ENCODE data around the gene HLA-DRB1.
"Not testable (repeated sequence)": the region's sequence is repeated elsewhere in the genome, so short reads cannot be mapped to it uniquely, and the experiment has no call there.

The HLA-DRB1 gene

GRCh38 chr6:32608362-32608761 lies 18.7 kb upstream of the HLA-DRB1 start:
- no peak for DNase-seq

GRCh38 chr6:32607988-32608298 lies 18.3 kb upstream of the HLA-DRB1 start:
- DNase-seq, result no peak

GRCh38 chr6:32607263-32607987 lies 17.8 kb upstream of the HLA-DRB1 start:
- no peak for DNase-seq

DNA sequence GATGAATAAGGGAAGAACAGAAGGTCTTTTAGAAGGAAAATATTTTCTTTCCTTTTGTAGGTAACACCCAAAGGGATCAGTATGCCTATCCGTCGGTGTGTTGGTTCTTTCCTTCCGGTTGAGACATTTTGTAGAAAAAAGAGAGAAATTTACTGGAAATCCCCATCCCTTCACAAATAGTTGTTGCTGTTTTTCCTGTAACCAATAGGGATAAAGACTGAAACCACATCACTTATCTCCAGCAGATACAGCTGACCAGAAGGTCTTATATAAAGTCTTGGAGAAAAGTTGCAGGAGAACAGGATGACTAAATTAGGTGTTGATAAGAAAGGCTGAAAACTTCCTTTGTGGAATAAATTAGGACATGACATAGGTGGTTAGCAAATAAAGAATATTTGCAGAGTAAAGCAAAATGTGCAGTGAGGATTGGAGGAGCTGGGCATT lies 14.8 kb upstream of the HLA-DRB1 start:
- no peak for DNase-seq

GRCh38 chr6:32603888-32604287 lies 14.2 kb upstream of the HLA-DRB1 start:
- DNase-seq, result no peak

DNA sequence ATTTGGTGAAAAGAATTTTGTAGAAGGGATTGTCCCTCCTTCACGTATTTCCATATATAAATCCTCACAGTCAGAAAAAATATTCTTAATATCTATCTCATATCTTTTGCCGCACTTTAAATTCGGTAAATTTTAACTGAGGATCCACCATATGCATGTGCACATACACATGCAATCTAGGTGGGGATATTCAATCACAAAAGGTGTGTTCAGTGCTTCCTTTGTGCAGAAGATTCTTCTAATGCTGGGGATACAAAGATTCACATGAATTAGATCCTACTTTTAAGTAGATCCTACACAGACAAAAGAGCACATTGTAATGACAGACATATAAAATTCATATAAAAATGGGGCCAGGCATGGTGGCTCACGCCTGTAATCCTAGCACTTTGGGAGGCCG lies 13.6 kb upstream of the HLA-DRB1 start:
- DNase-seq, result no peak

GRCh38 chr6:32602383-32602782 lies 12.7 kb upstream of the HLA-DRB1 start:
- no peak for DNase-seq

DNA sequence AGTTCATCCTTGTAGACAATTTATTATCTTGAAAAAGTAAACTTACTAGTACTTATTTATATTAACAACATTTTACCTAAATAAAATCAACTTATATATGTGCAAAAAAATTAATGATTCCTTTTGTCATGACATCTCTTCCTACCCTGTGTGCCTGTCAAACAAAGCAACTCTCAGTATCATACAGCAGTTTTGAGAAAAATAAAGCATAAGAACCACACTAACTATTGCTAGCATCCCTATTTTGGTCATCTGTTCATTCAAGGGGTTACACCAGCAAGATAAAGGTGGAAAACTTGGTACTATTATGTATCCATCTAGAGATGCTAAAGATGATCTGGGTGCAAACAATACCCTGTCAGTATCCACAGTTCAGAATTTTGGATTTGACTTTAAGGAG lies 7.4 kb upstream of the HLA-DRB1 start:
- no peak for DNase-seq

- not testable (repeated sequence) for DNase-seq
Measured at GRCh38 chr6:32590713-32591112, 1.1 kb upstream of the HLA-DRB1 start.

DNA sequence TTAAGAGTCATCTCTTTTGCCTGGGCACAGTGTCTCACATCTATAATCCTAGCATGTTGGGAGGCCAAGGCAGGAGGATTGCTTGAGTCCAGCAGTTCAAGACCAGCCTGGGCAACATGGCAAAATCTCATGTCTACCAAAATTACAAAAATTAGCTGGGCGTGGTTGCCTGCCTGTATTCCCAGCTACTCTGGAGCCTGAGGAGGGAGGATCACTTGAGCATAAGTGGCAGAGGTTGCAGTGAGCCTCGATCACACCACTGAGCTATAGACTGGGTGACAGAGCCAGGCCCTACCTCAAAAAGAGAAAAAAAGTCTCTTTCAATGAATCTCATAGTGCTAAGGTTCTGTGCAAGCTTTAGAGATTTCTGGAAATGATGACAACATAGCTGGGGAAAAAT lies 1.5 kb downstream of the HLA-DRB1 start:
- no peak for DNase-seq

DNA sequence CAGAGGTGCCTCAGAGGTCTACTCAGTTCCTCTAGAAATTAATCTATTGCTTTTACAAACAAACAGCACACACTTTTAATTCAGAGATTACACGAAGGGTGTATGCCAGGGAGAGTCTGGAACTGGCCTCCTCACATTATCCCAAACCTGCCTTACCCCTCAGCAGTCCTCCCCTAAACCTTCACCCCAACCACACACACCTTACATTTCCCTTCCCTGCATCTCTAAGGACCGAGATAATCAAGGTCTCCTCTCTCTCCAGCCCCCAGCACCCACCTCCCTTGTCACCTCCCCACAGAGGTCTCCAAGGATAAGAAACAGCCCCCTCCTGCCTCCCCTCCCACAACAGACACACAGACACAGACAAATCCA lies 6.1 kb downstream of the HLA-DRB1 start:
- DNase-seq, result no peak

DNA sequence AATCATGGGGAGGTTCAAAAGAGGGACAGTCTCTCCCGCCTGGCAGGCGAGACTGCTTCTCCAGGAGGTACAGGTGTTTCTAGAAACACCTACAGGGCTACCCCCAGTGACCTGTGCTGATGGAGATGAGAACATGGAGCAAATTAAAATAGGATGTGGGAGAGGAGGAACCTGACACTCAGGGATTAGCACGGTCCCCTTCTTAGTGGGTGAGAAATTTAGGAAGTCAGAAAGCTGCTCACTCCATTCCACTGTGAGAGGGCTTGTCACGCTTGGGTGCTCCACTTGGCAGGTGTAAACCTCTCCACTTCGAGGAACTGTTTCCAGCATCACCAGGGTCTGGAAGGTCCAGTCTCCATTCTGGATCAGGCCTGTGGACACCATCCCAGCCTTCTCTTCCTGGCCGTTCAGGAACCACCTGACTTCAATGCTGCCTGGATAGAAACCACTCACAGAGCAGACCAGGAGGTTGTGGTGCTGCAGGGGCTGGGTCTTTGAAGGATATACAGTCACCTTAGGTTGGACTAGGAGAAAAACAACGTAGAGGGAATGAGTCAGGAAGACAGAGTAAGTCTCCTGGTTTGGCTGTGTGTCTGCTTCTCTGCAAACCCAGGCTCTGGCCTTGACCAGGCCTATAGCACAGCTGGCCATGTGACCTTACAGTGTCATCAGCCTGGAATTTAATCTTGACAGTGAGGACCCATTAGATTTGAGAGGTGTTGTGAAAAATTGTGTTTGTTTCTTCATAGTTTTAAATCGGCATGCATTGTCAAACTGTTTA lies 8.1 kb downstream of the HLA-DRB1 start:
- DNase-seq, result no peak

- no peak for DNase-seq
Measured at GRCh38 chr6:32580593-32580992, 9.1 kb downstream of the HLA-DRB1 start.

GRCh38 chr6:32578962-32579361 lies 10.7 kb downstream of the HLA-DRB1 start:
- DNase-seq, result no peak

DNA sequence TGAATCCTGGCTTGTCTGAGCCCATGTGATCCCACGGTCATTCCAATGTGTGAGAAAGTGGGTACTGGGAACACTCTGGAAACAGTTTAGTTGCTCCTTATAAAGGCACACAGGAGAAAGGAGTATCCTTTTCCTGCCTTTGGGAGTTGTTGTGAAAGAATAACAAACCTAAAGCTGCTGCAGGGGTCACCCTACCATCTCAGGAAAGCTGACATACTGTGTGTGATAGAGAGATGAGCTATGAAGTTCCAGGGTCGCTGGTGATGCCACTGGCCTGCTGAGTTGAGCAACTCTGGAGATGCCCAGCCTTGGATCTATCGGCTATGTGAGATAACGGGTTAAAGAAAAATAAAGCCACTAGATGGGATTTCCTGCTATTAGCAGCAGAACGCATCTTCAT lies 12.2 kb downstream of the HLA-DRB1 start:
- DNase-seq, result not testable (repeated sequence)

DNA sequence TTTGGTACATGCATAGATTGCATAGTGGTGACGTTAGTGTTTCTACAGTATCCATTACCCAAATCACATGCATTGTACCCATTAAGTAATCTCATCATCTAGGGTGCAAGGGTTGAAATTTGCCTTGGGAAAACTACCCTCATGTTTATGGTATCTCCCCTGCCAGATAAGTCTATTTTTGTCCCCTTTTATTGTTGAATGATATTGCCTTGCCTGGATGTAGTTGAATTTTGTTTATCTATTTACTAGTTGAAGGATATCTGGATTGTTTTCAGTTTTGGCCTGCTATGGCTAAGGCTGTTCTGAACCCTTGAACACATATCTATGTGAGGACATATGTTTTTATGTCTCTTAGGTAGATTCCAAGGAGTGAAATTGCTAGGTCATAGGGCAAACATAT lies 13.4 kb downstream of the HLA-DRB1 start:
- no peak for DNase-seq

GRCh38 chr6:32570363-32570905 lies 19.2 kb downstream of the HLA-DRB1 start:
- DNase-seq, result no peak

DNA sequence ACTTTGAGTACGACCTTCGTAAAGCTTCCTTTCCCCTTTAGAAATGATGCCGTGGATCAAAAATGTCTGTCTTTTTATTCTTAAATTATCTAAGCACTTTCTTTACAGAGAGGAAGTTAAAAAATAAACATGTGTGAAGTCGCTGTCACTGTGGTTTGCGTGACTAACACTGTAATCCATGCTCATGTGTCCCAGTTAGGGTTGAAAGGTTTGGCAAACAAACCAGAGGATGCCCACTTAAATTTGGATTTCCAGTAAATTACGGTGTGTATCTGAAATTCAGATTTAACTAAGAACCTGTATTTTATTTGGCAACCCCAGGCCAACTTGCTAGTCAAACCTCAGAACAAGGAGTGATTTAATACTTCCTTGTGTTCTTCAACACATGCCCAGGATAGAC lies 21.1 kb downstream of the HLA-DRB1 start:
- DNase-seq, result no peak

- DNase-seq, result no peak
Measured at GRCh38 chr6:32566957-32567356, 22.7 kb downstream of the HLA-DRB1 start.

DNA sequence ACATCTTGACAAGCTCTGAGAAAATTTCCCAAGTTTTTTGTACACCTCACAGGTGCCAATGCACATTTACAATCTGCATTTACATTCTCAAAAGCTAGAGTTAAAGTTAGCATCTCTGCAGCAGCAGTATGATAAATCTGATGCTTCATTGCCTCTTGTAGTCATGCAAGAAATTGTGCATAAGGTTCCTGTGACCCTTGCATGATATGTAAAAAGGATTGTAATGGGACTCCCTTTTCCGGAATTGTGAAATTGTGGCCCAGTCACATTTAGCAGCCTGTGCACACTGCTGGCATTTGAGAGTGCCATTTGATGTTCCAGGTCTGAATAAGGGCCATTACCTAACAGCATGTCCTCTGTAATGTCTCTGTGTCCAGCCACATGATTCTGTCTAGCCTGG lies 24.1 kb downstream of the HLA-DRB1 start:
- no peak for DNase-seq

DNA sequence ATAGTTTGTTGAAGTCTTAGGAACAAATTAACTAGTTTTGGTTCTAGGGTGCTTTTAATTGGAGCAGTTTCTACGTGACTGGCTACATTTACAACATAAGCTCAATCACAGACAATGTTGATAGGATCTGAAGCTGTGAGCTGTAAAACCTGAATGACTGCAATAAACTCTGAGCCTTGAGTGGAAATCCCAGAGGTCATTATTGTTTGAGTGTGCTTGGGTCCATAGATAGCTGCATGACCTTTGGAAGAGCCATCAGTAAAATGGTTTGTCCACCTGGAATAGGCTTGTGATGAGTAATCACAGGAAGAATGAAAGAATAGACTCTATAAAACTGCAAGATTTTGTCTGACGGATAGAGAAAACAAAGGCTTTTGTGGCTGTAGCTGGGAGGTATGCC lies 26.7 kb downstream of the HLA-DRB1 start:
- no peak for DNase-seq

GRCh38 chr6:32559747-32560146 lies 29.9 kb downstream of the HLA-DRB1 start:
- no peak for DNase-seq

- no peak for DNase-seq
Measured at GRCh38 chr6:32558426-32559057, 31.1 kb downstream of the HLA-DRB1 start.

Data from NCI-H146 (cell line).